Anterior cingulate cortex (tissue), 58 donors: Measurements from ENCODE around the gene SACM1L.
"Not testable (repeated sequence)": the region's sequence is repeated elsewhere in the genome, so short reads cannot be mapped to it uniquely, and the experiment has no call there.

Experiments used
- DNase-seq, 58 donors: peaks; one replicate each; lab custom pipeline; 2025; lab: John Stamatoyannopoulos, UW

SACM1L gene

DNA sequence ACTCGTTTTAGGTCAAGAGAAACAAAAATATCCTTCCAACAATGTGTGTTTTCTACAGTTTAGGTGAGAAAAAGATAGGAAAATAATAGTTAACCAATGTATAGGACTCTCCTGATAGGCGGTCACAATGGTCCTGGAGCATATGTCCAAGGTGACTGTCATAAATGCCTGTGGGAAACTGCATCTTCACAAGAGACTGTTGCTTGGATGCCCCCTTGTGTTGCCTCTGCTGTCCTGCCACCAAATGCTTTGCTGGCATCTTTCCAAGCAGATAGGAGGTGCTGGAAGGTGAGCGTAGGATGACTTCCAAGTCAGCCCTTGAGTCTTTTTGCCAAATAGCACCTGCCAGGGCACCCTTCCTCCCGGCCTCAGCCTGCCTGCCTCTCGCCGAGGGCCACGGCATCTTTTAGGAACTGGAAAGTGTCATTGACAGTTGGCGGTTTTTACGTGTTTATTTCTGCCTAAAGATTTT is 24.1 kb upstream of the SACM1L start:
- DNase-seq = peak in 3 of 58 donors; percentile 11 to 13 (median 11)

DNA sequence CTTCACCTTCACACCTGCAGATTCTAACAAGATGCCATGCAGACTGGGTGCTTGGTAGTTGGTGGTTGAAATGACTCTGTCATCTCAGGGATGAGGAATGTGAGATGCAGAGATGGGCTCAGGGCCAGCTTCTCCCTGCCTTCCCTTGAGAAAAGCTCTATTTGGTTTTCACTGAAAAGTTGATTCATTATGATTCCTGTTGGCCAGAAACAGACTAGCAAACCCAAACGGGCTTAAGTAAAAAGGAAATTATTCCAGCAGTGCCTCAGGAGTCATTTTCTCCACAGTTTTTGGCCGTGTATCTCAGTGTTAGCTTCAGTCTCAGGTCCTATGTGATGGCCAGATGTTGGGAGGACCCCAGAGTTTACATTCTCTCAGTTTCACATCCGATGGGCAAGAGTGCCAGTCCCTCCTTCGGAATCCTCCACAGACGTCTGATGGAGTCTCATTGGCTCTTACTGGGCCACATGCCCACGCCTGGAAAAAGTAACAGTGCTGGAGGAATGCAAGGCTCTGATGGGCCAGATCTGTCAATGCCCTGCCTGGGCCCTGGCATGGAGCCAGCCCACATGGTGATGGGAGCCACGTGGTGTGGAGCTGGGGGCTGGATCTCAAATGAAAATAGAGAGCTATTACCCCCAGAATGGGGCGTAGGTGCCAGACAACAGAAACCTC is 22.3 kb upstream of the SACM1L start:
- DNase-seq = peak in 25 of 58 donors; percentile 10 to 76 (median 25)

- no peak for DNase-seq
These were observed 21.6 kb upstream of the SACM1L start for GRCh38 chr3:45667569-45667934.

DNA sequence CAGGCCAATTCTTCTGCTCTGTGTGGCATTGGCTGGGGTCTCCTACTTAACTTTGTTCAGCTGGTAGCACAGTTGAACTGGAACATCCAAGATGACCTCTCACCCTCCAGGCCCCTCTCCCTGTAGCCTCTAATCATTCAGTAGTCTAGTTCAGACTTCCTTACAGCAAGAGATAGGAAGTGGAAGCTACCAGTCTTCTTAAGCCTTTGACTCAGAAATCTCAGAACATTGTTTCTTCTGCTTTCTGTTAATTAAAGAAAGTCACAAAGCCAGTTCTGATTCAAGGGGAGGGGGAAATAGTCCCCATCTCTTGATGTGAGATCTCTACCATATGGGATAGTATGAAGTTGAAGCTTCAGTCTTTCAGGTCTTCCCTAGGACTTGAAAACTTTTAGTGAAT is 18.8 kb upstream of the SACM1L start:
- DNase-seq = no peak

DNA sequence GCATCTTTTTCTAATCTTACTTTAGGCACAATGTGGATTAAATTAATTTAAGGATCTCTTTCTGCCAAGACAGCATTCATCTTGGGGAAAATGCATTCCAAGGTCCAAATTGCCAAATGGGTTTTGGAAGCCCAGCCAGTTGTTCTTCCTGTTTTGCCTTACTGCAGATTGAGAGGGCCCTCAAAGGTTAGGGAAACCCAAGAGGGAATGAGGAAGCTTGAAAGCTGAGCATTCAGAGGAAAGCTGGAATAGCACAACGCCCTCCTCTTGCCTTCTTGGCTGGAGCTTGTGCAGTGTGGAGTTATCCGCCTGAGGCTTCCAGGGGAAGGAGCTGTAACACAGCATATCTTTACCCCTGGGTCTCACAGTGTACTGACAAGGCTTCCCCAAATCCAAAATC is 18.2 kb upstream of the SACM1L start:
- DNase-seq = no peak

DNA sequence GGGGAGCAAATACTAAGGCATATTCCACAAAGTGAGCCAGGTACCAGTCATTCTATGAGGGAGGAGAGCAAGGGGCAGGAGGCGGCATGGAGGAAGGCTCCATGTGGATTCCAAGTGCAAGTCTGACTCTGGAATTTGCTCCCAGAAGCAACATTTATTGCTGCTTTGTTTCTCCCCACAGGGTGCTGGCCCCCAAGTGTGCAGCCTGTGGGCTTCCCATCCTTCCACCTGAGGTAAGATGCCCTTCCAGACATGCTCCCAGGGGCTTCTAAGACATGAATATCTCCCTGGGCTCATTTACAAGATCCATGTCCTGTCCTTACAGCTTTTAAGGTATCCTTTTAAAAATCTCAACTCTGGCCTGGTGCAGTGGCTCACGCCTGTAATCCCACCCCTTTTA is 15.9 kb upstream of the SACM1L start:
- DNase-seq = no peak

DNA sequence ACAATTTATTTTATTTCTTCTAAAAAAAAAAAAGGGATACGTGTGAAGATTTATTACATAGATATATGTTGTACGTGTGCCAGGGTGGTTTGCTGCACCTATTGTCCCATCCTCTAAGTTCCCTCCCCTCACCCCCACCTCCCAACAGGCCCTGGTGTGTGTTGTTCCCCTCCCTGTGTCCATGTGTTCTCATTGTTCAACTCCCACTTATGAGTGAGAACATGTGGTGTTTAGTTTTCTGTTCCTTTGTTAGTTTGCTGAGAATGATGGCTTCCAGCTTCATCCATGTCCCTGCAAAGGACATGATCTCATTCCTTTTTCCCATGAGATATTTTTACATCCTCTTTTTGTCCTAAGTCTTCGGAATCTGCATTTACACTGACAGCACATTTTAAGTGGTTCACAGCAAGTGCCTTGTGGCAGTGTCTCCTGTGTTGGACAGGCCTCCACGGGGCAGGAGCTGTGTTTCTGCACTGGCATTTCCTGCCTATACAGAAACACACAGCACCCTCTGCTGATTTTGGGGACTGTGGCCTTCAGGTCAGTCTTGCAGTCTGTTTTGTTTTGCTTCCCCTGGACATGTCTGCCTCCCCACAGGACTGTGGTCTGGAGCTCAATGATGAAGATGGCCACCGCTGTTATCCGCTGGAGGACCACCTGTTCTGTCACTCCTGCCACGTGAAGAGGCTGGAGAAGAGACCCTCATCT is 12.7 kb upstream of the SACM1L start:
- DNase-seq = no peak

- DNase-seq = no peak
These were observed 12.2 kb upstream of the SACM1L start for GRCh38 chr3:45677033-45677446.

DNA sequence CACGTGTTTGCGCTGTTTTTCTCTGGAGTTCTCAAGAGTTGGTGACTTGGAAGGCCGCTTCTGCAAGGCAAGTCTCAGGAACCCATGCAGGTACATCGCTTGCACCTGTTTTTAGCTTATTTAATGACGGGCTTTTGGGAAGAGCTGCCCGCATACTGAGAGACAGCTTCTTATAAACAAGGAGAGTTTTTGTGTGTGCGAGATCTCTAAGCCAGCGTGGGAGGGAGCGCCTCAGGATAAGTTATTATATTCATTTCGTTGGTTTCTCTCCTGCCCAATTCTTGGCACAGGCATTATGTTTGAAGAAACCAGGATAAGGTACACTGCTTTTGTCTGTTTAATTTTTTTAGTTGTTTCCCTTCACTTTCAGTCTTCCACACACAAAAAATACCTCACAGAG is 11.4 kb upstream of the SACM1L start:
- DNase-seq = no peak

GRCh38 chr3:45679805-45680204 is 9.4 kb upstream of the SACM1L start:
- DNase-seq = no peak

- no peak for DNase-seq
These were observed 8.0 kb upstream of the SACM1L start for GRCh38 chr3:45681221-45681620.

GRCh38 chr3:45681846-45682245 is 7.3 kb upstream of the SACM1L start:
- no peak for DNase-seq

DNA sequence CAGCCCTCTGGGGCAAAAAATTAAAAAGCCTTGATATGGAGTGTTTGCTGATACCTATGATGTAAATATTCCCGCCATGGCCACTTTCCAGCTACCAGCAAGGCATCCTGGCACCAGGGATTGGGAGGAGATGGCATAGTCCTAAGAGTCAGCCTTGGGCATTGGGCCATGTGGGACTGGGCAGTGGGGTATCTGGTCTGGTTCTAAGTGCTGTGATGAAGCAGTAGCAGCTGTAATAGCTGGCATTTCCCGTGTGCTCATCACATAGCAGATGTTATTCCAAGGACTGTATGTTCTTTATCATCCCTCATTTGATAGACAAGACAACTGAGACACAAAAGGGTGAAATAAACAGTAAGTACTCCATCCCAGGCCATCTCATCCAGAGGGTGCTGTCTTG is 6.9 kb upstream of the SACM1L start:
- DNase-seq = no peak

GRCh38 chr3:45682786-45683185 is 6.4 kb upstream of the SACM1L start:
- DNase-seq = no peak

DNA sequence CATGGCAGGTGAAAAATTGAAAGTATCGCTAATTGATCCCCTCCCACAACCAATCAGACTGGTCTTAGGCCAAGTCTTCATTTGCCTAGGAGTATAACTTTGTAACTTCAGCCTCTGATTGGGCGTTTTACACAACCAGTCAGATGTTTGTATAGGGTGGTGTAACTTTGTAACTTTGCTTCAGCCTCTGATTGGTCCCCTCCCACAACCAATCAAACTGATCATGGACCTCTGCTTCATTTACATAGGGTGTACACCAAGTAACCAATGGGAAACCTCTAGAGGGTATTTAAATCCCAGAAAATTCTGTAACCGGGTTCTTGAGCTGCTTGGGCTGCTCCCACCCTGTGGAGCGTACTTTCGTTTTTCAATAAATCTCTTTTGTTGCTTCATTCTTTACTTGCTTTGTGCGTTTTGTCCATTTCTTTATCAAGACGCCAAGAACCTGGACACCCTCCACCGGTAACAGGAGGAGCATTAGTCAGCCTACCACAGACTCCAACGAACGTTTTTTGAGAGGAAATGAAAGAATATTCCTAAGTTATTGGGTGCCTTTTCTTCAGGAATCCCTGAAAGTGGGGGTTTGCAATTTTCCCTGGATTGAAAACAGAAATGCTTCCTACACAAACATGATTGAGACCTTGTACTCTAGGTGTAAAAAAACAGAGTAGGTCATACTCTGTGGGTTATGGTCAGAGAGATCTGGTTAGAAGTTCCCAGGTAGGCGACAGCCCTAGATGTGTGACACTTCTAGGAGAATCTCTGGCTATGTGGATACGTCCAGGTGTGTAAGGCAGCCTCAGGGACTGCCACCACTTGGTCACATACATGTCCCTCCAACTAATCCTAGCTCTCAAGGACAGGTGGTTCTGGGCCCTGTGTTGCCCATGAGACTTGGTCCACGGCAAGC is 5.5 kb upstream of the SACM1L start:
- DNase-seq = no peak

DNA sequence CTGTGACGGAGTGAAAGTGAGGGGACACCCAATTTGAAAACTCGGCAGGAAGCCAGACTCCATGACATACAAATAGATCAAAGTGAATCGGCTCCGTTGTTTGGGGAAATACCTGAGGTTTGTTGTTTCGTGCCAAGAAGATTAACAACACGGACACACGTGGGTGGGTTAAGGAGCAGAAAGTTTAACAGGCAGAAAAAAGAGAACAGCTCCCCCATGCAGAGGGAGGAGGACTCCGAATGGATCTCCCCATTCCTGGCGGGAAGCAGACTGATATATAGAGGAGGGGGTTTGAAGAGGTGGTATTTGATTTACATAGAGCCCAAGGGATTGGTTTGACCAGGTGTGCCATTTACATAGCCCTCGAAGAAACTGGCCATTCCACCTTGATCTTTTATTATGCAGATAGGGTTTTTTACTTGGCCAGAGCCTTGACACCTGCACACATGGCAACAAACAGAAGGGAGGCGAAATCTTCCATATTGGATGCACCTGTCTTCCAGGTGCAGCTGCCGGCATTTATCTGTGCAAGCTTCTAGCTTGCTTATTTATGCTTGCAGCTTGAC is 4.8 kb upstream of the SACM1L start:
- no peak for DNase-seq

DNA sequence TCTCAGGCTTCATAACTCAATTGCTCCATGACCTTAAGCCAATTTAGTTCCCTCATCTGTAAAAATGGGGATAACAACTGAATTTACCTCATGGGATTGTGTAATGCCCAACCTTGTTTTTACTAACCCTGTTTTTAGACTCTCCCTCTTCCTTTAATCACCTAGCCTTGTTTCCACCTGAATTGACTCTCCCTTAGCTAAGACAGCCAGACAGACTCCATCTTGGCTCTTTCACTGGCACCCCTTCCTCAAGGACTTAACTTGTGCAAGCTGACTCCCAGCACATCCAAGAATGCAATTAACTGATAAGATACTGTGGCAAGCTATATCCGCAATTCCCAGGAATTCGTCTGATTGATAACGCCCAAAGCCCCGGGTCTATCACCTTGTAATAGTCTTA is 3.5 kb upstream of the SACM1L start:
- DNase-seq = not testable (repeated sequence)

DNA sequence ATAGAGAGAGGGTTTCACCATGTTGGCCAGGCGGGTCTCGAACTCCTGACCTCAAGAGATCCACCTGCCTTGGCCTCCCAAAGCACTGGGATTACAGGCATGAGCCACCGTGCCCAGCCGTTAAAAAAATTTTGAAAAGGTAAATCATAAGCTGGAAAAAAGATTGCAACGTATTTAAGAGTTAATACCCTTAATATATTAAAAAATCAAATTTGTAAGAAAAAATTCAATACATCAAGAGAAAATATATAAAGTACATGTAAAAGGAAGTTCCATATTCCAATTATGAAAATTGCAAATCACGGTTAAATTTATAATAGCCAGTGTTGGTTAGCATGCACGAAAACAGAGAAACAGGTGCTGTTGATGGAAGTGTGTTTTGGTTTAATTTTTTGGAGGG is 2.3 kb upstream of the SACM1L start:
- no peak for DNase-seq

GRCh38 chr3:45687828-45688193 is 1.4 kb upstream of the SACM1L start:
- no peak for DNase-seq

DNA sequence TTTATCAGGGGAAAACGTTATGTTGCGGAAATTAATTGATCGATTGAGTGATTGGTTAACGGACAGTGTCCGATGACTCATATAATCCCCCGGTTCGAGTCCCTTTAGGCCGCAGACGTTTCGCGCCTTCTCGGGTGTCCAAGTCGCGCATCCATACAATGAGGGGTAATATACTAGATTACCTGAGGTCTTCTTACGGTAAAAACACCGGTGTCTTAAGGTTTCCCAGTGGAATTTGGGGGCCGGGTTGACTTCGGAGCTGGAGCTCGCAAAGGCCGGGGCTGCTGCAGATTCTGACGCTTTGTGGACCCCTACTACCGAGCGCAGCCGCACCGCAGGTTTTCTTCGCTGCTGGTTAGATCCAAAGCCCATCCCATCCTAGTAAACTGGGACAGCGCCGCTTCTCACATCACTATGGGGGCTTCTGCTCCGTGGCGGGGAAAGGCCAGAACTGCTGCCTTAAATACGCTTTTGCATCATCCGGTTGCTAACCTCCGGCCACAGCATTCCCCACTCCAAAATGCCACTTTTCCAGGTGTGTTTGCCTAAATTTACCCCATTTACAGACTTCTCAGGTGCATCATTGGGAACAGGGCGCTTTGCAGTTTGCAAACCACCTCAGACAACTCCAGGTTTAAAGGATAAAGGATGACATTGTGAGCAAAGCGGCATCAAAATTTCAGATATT is 858 bp upstream of the SACM1L start:
- DNase-seq = peak in 39 of 58 donors; percentile 8 to 74 (median 40)
